Trophoblast cell (in vitro differentiated cells and primary cell): Measurements from ENCODE around the gene MTG1.
A peak's percentile ranks its signal among the peaks of the same experiment; 100 is the strongest.

Experiments used
- DNase-seq, 2 donors: peaks; one replicate each; pipeline ENCODE4 v3.0.0-alpha.2; 2016
- H2AFZ ChIP-seq: 2 replicates; pipeline ENCODE4 v1.6.1; 2013; ENCODE audit warnings: low read length, moderate library complexity, mild to moderate bottlenecking; ENCODE audit not compliant: insufficient read depth, poor library complexity
- H2AK5ac ChIP-seq: 2 replicates; pipeline ENCODE4 v1.6.1; 2013; ENCODE audit warnings: mild to moderate bottlenecking, low read length
- H2BK120ac ChIP-seq: 2 replicates; pipeline ENCODE4 v1.6.1; 2013; ENCODE audit warnings: low read length, mild to moderate bottlenecking, moderate library complexity; ENCODE audit not compliant: insufficient read depth, poor library complexity
- H2BK12ac ChIP-seq: 2 replicates; pipeline ENCODE4 v1.6.1; 2013; ENCODE audit warnings: mild to moderate bottlenecking, low read length, moderate library complexity
- H2BK5ac ChIP-seq: 2 replicates; pipeline ENCODE4 v1.6.1; 2013; ENCODE audit warnings: low read length, low read depth, moderate library complexity, mild to moderate bottlenecking; ENCODE audit not compliant: poor library complexity
- H3K14ac ChIP-seq: 2 replicates; pipeline ENCODE4 v1.6.1; 2013; ENCODE audit warnings: mild to moderate bottlenecking, low read length
- H3K18ac ChIP-seq: 2 replicates; pipeline ENCODE4 v1.6.1; 2013; ENCODE audit warnings: mild to moderate bottlenecking, low read length
- H3K23ac ChIP-seq: 2 replicates; pipeline ENCODE4 v1.6.1; 2013; ENCODE audit warnings: low read length
- H3K27ac ChIP-seq: 2 replicates; pipeline ENCODE4 v1.5.1; 2013; ENCODE audit warnings: low read depth, mild to moderate bottlenecking, inconsistent platforms, low read length, moderate library complexity
- H3K27me3 ChIP-seq: 2 replicates; pipeline ENCODE4 v1.6.1; 2013; ENCODE audit warnings: inconsistent platforms, mild to moderate bottlenecking, low read length, moderate library complexity; ENCODE audit not compliant: insufficient read depth
- H3K36me3 ChIP-seq, 2 experiments: 1 replicate in 1 of 2; 2 replicates in 1 of 2; pipeline ENCODE4 v1.6.1; 2013; ENCODE audit warnings: low read length in 2 of 2, mild to moderate bottlenecking in 2 of 2, moderate library complexity in 1 of 2; ENCODE audit not compliant: insufficient read depth in 2 of 2, control insufficient read depth in 1 of 2
- H3K4ac ChIP-seq: 2 replicates; pipeline ENCODE4 v1.6.1; 2013; ENCODE audit warnings: low read depth, mild to moderate bottlenecking, low read length, moderate library complexity
- H3K4me1 ChIP-seq, 2 experiments: 1 replicate in 1 of 2; 2 replicates in 1 of 2; pipeline ENCODE4 v1.6.1; 2013; ENCODE audit warnings: low read length in 2 of 2, mild to moderate bottlenecking in 2 of 2, moderate library complexity in 1 of 2; ENCODE audit not compliant: insufficient read depth in 2 of 2, control insufficient read depth in 1 of 2
- H3K4me2 ChIP-seq: 2 replicates; pipeline ENCODE4 v1.6.1; 2013; ENCODE audit warnings: inconsistent platforms, mild to moderate bottlenecking, low read length, moderate library complexity
- H3K4me3 ChIP-seq: 2 replicates; pipeline ENCODE4 v1.5.1; 2013; ENCODE audit warnings: mild to moderate bottlenecking, low read depth, low read length, inconsistent platforms
- H3K79me1 ChIP-seq: one replicate; pipeline ENCODE4 v1.6.1; 2013; ENCODE audit warnings: low read length
- H3K79me2 ChIP-seq: 2 replicates; pipeline ENCODE4 v1.6.1; 2013; ENCODE audit warnings: low read length, mild to moderate bottlenecking; ENCODE audit not compliant: control insufficient read depth, insufficient read depth, poor library complexity
- H3K9ac ChIP-seq: 2 replicates; pipeline ENCODE4 v1.6.1; 2013; ENCODE audit warnings: mild to moderate bottlenecking, low read length
- H3K9me3 ChIP-seq: 2 replicates; pipeline ENCODE4 v1.6.1; 2013; ENCODE audit warnings: low read depth, mild to moderate bottlenecking, control low read depth, inconsistent platforms, low read length; ENCODE audit not compliant: insufficient read depth
- H4K12ac ChIP-seq: 2 replicates; pipeline ENCODE4 v1.6.1; 2013; ENCODE audit warnings: low read depth, mild to moderate bottlenecking, low read length, moderate library complexity
- H4K8ac ChIP-seq: 2 replicates; pipeline ENCODE4 v1.6.1; 2013; ENCODE audit warnings: low read depth, mild to moderate bottlenecking, low read length, moderate library complexity
- H4K91ac ChIP-seq: one replicate; pipeline ENCODE4 v1.6.1; 2013; ENCODE audit warnings: low read depth, mild to moderate bottlenecking, low read length, moderate library complexity
- WGBS: extraction: QIAGEN DNeasy Blood & Tissue Kit; methylation state at CpG from one replicate; pipeline ENCODE4 v1.1.7; 2013; ENCODE audit warnings: missing lambda C conversion rate; ENCODE audit not compliant: insufficient read length, insufficient coverage; ENCODE audit errors: extremely low coverage; 5-methylcytosine and 5-hydroxymethylcytosine counted together

The MTG1 gene

GRCh38 chr10:133368153-133368552, 25.8 kb upstream of the MTG1 start:
- Histone ChIP-seq H3K14ac (no peak overlapping the region), H4K12ac (no peak overlapping the region), H3K9me3 (peaks cover 3% of the 10 kb centered on the region), H2BK120ac (no peak overlapping the region), H4K8ac (no peak overlapping the region), H3K9ac (no peak overlapping the region), H3K27me3 (no peaks in the 10 kb centered on the region), H3K4me3 (no peak overlapping the region), H3K4ac (no peak overlapping the region), H2AFZ (no peak overlapping the region), H2BK12ac (no peak overlapping the region), H4K91ac (no peak overlapping the region), H3K79me2 (peaks cover 2% of the 10 kb centered on the region), H2BK5ac (no peak overlapping the region), H3K27ac (no peak overlapping the region), H3K23ac (no peak overlapping the region), H3K18ac (no peak overlapping the region), H3K36me3 (peaks cover 54 to 63% of the 10 kb centered on the region in 2 experiments), H3K79me1 (peaks cover 2% of the 10 kb centered on the region), H2AK5ac (no peak overlapping the region), H3K4me1 (peaks cover 5 to 8% of the 10 kb centered on the region in 2 experiments), H3K4me2 (no peak overlapping the region)
- no CpG with 5 or more reads among the region's 7 CpGs for WGBS
- DNase-seq: no peak

- H3K9me3 ChIP-seq: peaks cover 3% of the 10 kb centered on the region
- H3K79me2 ChIP-seq: peaks cover 2% of the 10 kb centered on the region
- H2BK5ac ChIP-seq: no peak overlapping the region
- no peak overlapping the region for H2AK5ac ChIP-seq
- no peak overlapping the region for H4K8ac ChIP-seq
- WGBS: no CpG with 5 or more reads among the region's 24 CpGs
- H3K36me3 ChIP-seq: peaks cover 46 to 51% of the 10 kb centered on the region in 2 experiments
- no peak overlapping the region for H4K91ac ChIP-seq
- H2BK120ac ChIP-seq: no peak overlapping the region
- no peak overlapping the region for H3K4ac ChIP-seq
- H2AFZ ChIP-seq: no peak overlapping the region
- no peak overlapping the region for H3K4me3 ChIP-seq
- H3K18ac ChIP-seq: no peak overlapping the region
- H3K4me2 ChIP-seq: no peak overlapping the region
- no peak for DNase-seq
- H4K12ac ChIP-seq: no peak overlapping the region
- H3K4me1 ChIP-seq: peaks cover 5 to 8% of the 10 kb centered on the region in 2 experiments
- no peak overlapping the region for H3K9ac ChIP-seq
- H3K23ac ChIP-seq: no peak overlapping the region
- no peak overlapping the region for H3K14ac ChIP-seq
- H3K27ac ChIP-seq: no peak overlapping the region
- peaks cover 2% of the 10 kb centered on the region for H3K79me1 ChIP-seq
- H2BK12ac ChIP-seq: no peak overlapping the region
- no peaks in the 10 kb centered on the region for H3K27me3 ChIP-seq
These were observed 23.7 kb upstream of the MTG1 start for GRCh38 chr10:133370030-133370786.

GRCh38 chr10:133372507-133372906, 21.4 kb upstream of the MTG1 start:
- Histone ChIP-seq H2AFZ (no peak overlapping the region), H3K79me2 (peaks cover 2% of the 10 kb centered on the region), H3K4me3 (peak overlapping the region; percentile 70), H3K23ac (no peak overlapping the region), H4K12ac (no peak overlapping the region), H3K27me3 (peaks cover 2% of the 10 kb centered on the region), H3K36me3 (peaks cover 27 to 33% of the 10 kb centered on the region in 2 experiments), H3K4me2 (peak overlapping the region; percentile 62), H3K18ac (no peak overlapping the region), H3K4ac (no peak overlapping the region), H2AK5ac (no peak overlapping the region), H2BK5ac (no peak overlapping the region), H3K14ac (no peak overlapping the region), H2BK120ac (no peak overlapping the region), H3K79me1 (peaks cover 2% of the 10 kb centered on the region), H3K27ac (no peak overlapping the region), H3K9ac (no peak overlapping the region), H3K9me3 (peaks cover 5% of the 10 kb centered on the region), H2BK12ac (no peak overlapping the region), H4K8ac (no peak overlapping the region), H4K91ac (no peak overlapping the region), H3K4me1 (peaks cover 5 to 8% of the 10 kb centered on the region in 2 experiments)
- no CpG with 5 or more reads among the region's 20 CpGs for WGBS
- DNase-seq: no peak

GRCh38 chr10:133373174-133374090, 20.5 kb upstream of the MTG1 start, which contains the start of gene ECHS1:
ECHS1 (minus strand) TSS chr10:133373354; CDS start chr10:133373333, 21 bp downstream.
- Histone ChIP-seq H2AFZ (peak within 1 kb of the TSS; percentile 84), H3K36me3 (peaks cover 23 to 28% of the 10 kb centered on the region in 2 experiments), H4K8ac (peak within 1 kb of the TSS; percentile 92), H3K79me1 (peaks cover 2% of the 10 kb centered on the region), H3K27me3 (peaks cover 8% of the 10 kb centered on the region), H3K4me2 (peak within 1 kb of the TSS; percentile 64), H4K91ac (peak within 1 kb of the TSS; percentile 89), H3K27ac (no peak within 1 kb of the TSS), H3K23ac (no peak within 1 kb of the TSS), H2AK5ac (no peak within 1 kb of the TSS), H3K4me1 (peaks cover 5 to 11% of the 10 kb centered on the region in 2 experiments), H2BK12ac (no peak within 1 kb of the TSS), H3K4me3 (peak within 1 kb of the TSS; percentile 96), H3K9me3 (peaks cover 5% of the 10 kb centered on the region), H3K4ac (peak within 1 kb of the TSS; percentile 81), H2BK5ac (no peak within 1 kb of the TSS), H4K12ac (peak within 1 kb of the TSS; percentile 32), H3K9ac (peak within 1 kb of the TSS; percentile 97), H2BK120ac (no peak within 1 kb of the TSS), H3K79me2 (peaks cover 2% of the 10 kb centered on the region), H3K14ac (peak within 1 kb of the TSS; percentile 95), H3K18ac (peak within 1 kb of the TSS; percentile 97)
- DNase-seq: peak; percentile 93 to 97
- WGBS: no CpG with 5 or more reads among the region's 89 CpGs
